Hepatocyte (in vitro differentiated cells): Measurements from ENCODE around the gene ERCC3. TPM values are rescaled to one million over a fixed set of nuclear protein-coding genes. Genes with fewer than 3 reads are reported as not detected.

Experiments used
- DNase-seq: peaks from one replicate; pipeline ENCODE4 v3.0.0-alpha.2; 2016; ENCODE audit warnings: low spot score
- H2AFZ ChIP-seq: fragments of 200-600 bp; sonication (generic); 2 replicates; pipeline ENCODE4 v1.6.0; 2016; ENCODE audit warnings: antibody characterized with exemption, mild to moderate bottlenecking
- H3K27ac ChIP-seq: fragments of 200-600 bp; sonication (generic); 2 replicates; pipeline ENCODE4 v1.5.1; 2016; ENCODE audit warnings: mild to moderate bottlenecking
- H3K27me3 ChIP-seq: fragments of 200-600 bp; sonication (generic); 2 replicates; pipeline ENCODE4 v1.6.1; 2016
- H3K36me3 ChIP-seq: fragments of 200-600 bp; sonication (generic); replicated peaks from 2 replicates; pipeline ENCODE4 v1.5.1; 2016; ENCODE audit warnings: low read depth; ENCODE audit not compliant: insufficient read depth
- H3K4me1 ChIP-seq: fragments of 200-600 bp; sonication (generic); 2 replicates; pipeline ENCODE4 v1.5.1; 2016; ENCODE audit warnings: mild to moderate bottlenecking, moderate library complexity; ENCODE audit not compliant: insufficient read depth
- H3K4me2 ChIP-seq: fragments of 200-600 bp; sonication (generic); 2 replicates; pipeline ENCODE4 v1.6.0; 2016
- H3K4me3 ChIP-seq: fragments of 200-600 bp; sonication (generic); 2 replicates; pipeline ENCODE4 v1.5.1; 2016; ENCODE audit warnings: mild to moderate bottlenecking
- H3K79me2 ChIP-seq: fragments of 200-600 bp; sonication (generic); 2 replicates; pipeline ENCODE4 v1.6.0; 2017; ENCODE audit warnings: mild to moderate bottlenecking
- H3K9me2 ChIP-seq: fragments of 200-600 bp; sonication (generic); replicated peaks from 2 replicates; pipeline ENCODE4 v1.6.0; 2017; ENCODE audit warnings: mild to moderate bottlenecking; ENCODE audit not compliant: insufficient read depth
- H3K9me3 ChIP-seq: fragments of 200-600 bp; sonication (generic); 2 replicates; pipeline ENCODE4 v1.5.1; 2016; ENCODE audit warnings: low read depth, mild to moderate bottlenecking
- H4K20me1 ChIP-seq: fragments of 200-600 bp; sonication (generic); 2 replicates; pipeline ENCODE4 v1.6.0; 2016; ENCODE audit warnings: mild to moderate bottlenecking; ENCODE audit not compliant: insufficient read depth, poor library complexity, severe bottlenecking
- CTCF ChIP-seq: fragments of 200-600 bp; sonication (generic); IDR thresholded peaks from 2 replicates; pipeline ENCODE4 v1.5.1; 2016; ENCODE audit warnings: antibody characterized with exemption, mild to moderate bottlenecking; ENCODE audit not compliant: poor library complexity
- EZH2 ChIP-seq: fragments of 200-600 bp; sonication (generic); IDR thresholded peaks from 2 replicates; pipeline ENCODE4 v1.6.1; 2016; ENCODE audit warnings: antibody characterized with exemption, mild to moderate bottlenecking, borderline replicate concordance
- EZH2phosphoT487 ChIP-seq: fragments of 200-600 bp; sonication (generic); IDR thresholded peaks from one replicate; pipeline ENCODE4 v1.6.1; 2018; ENCODE audit warnings: antibody characterized with exemption, mild to moderate bottlenecking, low read depth, moderate library complexity; ENCODE audit not compliant: unreplicated experiment, severe bottlenecking
- WGBS: methylation state at CpG from one replicate; pipeline ENCODE4 v1.1.6; 2016; ENCODE audit warnings: low lambda C conversion rate; ENCODE audit errors: missing lambda C conversion rate; 5-methylcytosine and 5-hydroxymethylcytosine counted together
- polyA plus RNA-seq: library from polyadenylated mRNA; unstranded; fragments of >200 nt; fragmentation: Nextera tagmentation; extraction: Ambion mirVana; gene quantifications from 2 replicates; pipeline ENCODE4 v1.2.1, GENCODE V29; 2016
- total RNA-seq: library from RNA; depleted of rRNA; stranded (reverse); fragments of >200 nt; gene quantifications from 2 replicates; pipeline ENCODE4 v1.2.3, GENCODE V29; 2014

ERCC3 gene
- total and polyA plus RNA-seq, 2 experiments from 2014 or later = 40.7 to 43.5 TPM

GRCh38 chr2:127321303-127321702 lies 27.4 kb upstream of the ERCC3 start:
- no peaks in the 10 kb centered on the region for H3K36me3 ChIP-seq
- H3K9me3 ChIP-seq = no peaks in the 10 kb centered on the region

GRCh38 chr2:127320586-127321275 lies 26.8 kb upstream of the ERCC3 start:
- no peaks in the 10 kb centered on the region for H3K4me1 ChIP-seq
- no peak for TF ChIP-seq CTCF
- no peak overlapping the region for H3K4me3 ChIP-seq
- H3K79me2 ChIP-seq = no peaks in the 10 kb centered on the region
- H3K36me3 ChIP-seq = no peaks in the 10 kb centered on the region
- H4K20me1 ChIP-seq = no peaks in the 10 kb centered on the region
- 97% methylated on average over 1 of the region's 1 CpG for WGBS
- H3K9me2 ChIP-seq = no peaks in the 10 kb centered on the region
- no peaks in the 10 kb centered on the region for H3K9me3 ChIP-seq
- H3K27ac ChIP-seq = no peak overlapping the region
- no peak overlapping the region for H2AFZ ChIP-seq
- H3K4me2 ChIP-seq = no peak overlapping the region
- no peaks in the 10 kb centered on the region for H3K27me3 ChIP-seq
- no peak for DNase-seq

More at GRCh38 chr2:127321303-127321702, 27.4 kb upstream of the ERCC3 start:
- H3K79me2 ChIP-seq = no peaks in the 10 kb centered on the region
- H3K4me2 ChIP-seq = no peak overlapping the region
- H2AFZ ChIP-seq = no peak overlapping the region
- no peak overlapping the region for H3K27ac ChIP-seq
- TF ChIP-seq EZH2 (no peak), EZH2phosphoT487 (no peak), CTCF (no peak)
- H3K9me2 ChIP-seq = no peaks in the 10 kb centered on the region
- DNase-seq = no peak
- no peaks in the 10 kb centered on the region for H3K27me3 ChIP-seq
- H4K20me1 ChIP-seq = no peaks in the 10 kb centered on the region
- H3K4me3 ChIP-seq = no peak overlapping the region
- no peaks in the 10 kb centered on the region for H3K4me1 ChIP-seq

- Histone ChIP-seq H2AFZ (no peak overlapping the region), H3K9me2 (no peaks in the 10 kb centered on the region), H3K4me3 (no peak overlapping the region), H4K20me1 (no peaks in the 10 kb centered on the region), H3K27me3 (no peaks in the 10 kb centered on the region), H3K4me1 (no peaks in the 10 kb centered on the region), H3K27ac (no peak overlapping the region), H3K36me3 (no peaks in the 10 kb centered on the region), H3K79me2 (no peaks in the 10 kb centered on the region), H3K4me2 (no peak overlapping the region), H3K9me3 (no peaks in the 10 kb centered on the region)
- no peak for TF ChIP-seq CTCF
- TF ChIP-seq EZH2phosphoT487 = no peak
- TF ChIP-seq EZH2 = no peak
- WGBS = 100% methylated on average over 1 of the region's 1 CpG
- no peak for DNase-seq
Observed at GRCh38 chr2:127320067-127320466, 26.1 kb upstream of the ERCC3 start.
